ENCODE data around the gene MS4A7. TPM values are rescaled to one million over a fixed set of nuclear protein-coding genes. Genes with fewer than 3 reads are reported as not detected.

MS4A7 gene
- total RNA-seq, 1 donor from 2014 or later, result not detected

Other genes with a start within 250 kb of the MS4A7 start
- gene MS4A6A, start 195.4 kb upstream of the MS4A7 start, total RNA-seq, result 0.33 and 0.60 TPM in 2 replicates
- not detected in 2 replicates for gene MS4A4E, start 135.4 kb upstream of the MS4A7 start, total RNA-seq
- not detected in 2 replicates for gene MS4A4A, start 97.9 kb upstream of the MS4A7 start, total RNA-seq
- not detected in 2 replicates for gene MS4A6E, start 51.3 kb upstream of the MS4A7 start, total RNA-seq
- gene MS4A14, start 17.9 kb downstream of the MS4A7 start, total RNA-seq, result not detected in 2 replicates
- gene MS4A5, start 51.0 kb downstream of the MS4A7 start, total RNA-seq, result not detected in 2 replicates
- gene MS4A1, start 77.3 kb downstream of the MS4A7 start, total RNA-seq, result not detected in 2 replicates
- not detected in 2 replicates for gene MS4A12, start 114.2 kb downstream of the MS4A7 start, total RNA-seq
- not detected in 2 replicates for gene MS4A13, start 136.9 kb downstream of the MS4A7 start, total RNA-seq

Measured in pulmonary artery endothelial cell (primary cell).